Tongue (tissue), 2 donors: Measurements from ENCODE around the gene CISH. TPM values are rescaled to one million over a fixed set of nuclear protein-coding genes. Genes with fewer than 3 reads are reported as not detected.

Source experiments
- DNase-seq: peaks from one replicate; pipeline ENCODE4 v3.0.0-alpha.2; 2015
- total RNA-seq: library from RNA; depleted of rRNA; stranded (reverse); fragments of >200 nt; gene quantifications from one replicate; pipeline ENCODE4 v1.2.3, GENCODE V29; 2014

CISH gene
- total RNA-seq, 1 donor from 2014 or later = 6.5 TPM

DNA sequence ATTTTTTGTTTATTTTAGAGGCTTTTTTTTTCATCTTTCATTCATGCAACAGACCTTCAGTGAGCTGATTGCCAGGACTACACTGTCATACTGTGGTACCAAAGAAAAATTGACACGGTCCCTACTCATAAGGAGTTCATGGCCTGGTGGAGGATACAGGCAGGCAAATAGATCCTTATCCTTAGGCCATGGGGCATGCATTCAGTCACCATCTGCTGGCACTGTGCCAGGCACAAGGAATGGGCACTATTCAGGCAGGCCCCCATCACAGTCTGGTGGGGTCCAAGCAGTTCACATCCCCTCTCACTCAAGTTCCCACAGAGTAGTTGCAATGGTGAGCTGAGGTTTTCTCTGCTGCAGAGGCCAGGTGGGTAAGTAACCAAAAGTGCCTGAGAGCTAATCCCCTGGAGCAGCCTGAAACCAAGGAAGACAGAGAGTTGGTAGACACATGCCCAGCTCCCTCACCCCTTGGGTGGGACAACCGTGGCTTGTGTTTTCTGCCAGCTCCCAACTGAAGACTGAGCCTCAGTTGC lies 17.3 kb downstream of the CISH start:
- DNase-seq = no peak

- no peak for DNase-seq
These were observed 19.0 kb downstream of the CISH start for GRCh38 chr3:50592568-50592967.

DNA sequence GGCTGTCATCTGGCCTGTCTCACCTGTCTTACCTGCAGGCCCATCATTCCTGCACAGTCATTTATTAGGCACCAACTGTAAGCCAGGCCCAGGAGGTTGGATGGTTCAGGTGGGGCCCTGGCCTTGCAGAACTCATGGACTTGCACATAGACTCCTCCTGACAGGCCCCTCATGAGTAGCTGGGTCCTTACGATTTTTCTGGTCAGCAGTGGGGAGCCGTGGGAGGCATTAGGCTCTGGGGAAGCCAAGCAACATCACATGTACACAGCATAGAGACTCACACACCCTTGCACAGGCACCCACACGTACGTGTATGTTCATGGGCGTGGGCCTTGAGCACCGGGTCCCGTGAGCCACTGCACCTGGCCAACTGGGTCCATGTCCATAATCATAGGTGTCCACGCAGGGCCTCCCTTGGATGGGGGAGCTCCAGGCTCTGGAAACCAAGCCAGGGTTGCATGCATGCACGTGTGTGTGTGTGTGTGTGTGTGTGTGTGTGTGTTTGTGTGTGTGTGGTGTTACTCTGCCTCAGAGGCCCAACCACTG lies 20.3 kb downstream of the CISH start:
- DNase-seq = no peak

DNA sequence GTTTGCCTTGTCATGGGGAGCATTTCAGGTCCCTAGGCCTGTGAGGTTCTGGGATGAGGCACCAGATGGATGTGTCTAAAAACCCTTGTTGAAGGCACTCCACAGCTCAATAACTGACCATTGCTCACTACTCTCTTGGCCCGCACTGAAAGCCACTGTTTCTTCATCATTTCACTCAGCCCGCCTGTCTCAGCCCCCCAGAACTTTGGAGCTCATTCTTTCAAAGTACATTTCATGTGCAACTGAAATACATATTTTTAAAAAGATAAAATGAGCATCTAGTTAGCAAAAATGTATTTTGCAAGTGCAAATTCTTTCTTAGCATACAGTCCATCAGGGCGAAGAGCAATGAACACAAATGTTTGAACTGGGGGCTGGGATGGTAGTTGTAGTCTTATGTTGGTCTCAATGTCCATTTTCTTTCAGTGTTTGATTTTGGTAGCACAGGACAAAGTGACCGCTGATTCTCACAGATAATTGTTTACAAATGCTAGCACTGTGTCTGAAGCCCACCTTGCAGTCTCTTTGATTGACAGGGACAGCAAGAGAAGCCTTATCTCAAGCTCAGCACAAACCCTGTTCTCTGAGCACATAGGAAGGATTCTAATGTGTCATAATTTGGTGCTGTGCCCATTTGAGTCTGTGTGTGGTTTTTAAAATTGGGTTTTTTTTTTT lies 22.7 kb downstream of the CISH start:
- no peak for DNase-seq

- DNase-seq = no peak
These were observed 23.5 kb downstream of the CISH start for GRCh38 chr3:50587806-50588758.

DNA sequence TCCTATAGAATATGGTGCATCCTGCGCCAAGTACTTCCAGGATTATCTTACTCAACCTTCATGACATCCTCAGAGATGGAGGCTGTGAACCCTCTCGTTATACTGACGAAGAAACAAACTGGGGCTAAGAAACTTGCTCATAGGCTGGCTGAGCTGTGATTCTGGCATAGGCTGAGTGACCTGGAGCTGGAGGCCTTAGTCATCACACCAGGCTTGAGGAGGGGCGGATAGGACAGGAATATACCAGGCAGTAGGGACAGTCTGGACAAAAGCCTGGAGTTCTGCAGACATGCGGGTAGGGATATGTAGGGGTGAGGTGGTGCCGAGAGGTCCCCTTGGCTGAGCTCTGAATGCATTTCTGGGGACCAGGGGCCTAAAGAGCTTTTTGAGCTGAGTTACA lies 24.2 kb downstream of the CISH start:
- DNase-seq = no peak

DNA sequence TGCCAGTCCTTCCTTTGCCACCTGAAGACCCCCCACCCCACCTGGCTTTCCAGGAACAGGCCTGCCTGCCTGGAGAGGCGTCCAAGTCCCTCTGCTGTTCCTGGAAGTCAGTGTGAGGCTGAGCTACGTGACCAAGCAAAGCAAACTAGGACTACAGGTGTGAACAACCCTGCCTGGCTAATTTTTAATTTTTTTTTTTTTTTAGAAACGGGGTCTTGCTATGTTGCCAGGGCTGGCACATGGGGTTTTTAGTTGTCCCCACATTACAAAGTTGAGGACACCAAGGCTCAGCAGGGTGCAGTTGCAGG lies 24.9 kb downstream of the CISH start:
- no peak for DNase-seq

DNA sequence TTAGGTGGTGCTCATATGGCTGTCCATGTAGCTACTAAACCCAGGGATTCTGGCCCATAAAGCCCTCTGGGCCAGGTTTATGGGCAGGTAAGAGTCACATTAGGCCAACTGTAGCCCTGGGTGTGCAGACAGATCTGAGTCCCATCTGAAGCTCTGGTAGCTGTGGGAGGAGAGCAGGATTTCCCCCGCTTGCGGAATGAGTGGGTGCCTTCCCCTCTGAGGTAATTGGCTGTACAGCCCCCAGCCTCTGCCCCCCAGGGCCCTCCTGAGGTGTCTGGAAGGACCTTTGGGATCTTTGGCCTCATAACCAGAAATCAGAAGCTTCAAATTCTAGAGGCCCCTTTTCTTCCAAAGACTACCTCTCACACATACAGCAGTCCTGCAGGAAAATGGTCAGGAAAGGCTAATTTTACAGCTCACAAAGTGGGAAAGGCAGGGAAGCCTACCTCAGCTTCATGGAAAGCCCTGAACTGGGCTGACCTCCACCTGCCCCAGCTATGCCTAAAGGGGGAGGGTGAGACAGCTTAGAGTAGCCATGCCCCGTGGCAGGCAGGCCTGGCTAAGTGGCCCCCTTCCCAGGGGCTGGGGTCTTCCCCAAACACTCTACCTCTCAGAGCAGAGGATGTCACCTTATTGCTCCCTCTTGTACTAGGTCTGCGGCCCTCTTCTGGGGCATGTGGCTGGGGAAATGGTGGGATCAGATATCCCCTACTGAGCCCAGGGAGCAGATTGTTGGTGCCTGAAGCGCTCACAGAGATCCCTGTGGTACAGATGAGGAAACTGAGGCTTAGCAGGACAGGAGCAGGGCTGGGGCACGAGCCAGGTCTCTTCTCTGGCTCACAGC lies 25.4 kb downstream of the CISH start:
- DNase-seq = no peak

DNA sequence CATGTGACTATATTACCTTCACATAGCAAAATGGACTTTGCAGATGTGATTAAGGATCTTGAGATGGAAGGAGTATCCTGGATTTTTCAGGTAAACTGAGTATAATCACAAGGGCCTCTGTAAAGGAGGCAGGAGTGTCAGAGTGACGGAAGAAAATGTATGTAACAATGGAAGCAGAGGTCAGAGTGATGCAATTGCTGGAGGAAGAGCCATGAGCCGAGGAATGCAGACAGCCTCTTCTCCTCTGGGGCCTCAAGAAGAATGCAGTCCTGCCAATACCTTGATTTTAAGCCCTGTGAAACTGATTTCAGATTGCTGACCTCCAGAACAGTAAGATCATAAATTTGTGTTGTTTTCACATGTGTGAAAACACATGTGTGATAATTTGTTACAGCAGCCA lies 27.2 kb downstream of the CISH start:
- DNase-seq = no peak

DNA sequence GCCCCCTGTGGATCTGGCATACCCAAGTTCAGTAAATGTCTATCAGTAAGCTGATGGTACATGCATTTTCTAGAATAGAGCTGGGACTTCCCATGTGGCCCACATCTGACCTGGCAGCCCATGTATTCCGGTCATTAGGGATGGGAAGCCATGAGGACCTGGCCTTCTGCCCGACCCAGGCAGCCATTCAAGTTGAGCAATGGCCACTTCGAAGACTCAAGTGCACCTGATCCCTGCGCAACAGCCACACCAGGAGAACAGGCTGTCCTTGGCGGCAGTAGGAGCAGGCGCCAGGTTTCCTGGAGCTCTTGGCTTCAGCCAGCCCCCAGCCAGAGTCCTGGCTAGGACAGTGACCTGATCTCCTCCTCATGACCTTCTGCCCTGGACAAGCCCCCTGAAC lies 27.7 kb downstream of the CISH start:
- DNase-seq = no peak

DNA sequence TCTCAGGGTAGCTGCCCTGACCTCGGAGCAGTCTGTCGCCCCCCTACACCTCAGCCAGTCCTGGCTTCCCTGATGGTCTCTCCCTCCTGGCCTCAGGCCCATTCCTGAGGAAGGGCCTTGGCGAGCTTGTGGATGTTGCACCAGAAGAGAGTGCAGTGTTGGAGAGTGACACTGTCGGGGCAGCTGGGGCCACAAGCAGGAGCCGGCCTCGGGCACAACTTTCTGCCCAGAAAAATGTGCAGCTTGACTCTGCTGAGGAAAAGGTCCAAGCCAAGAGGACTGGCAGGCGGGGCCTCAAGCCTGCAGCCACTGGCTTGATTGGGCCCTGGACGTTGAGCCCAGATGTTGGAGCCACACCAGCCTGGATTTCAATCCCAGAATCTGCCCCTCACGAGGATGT lies 29.5 kb downstream of the CISH start:
- no peak for DNase-seq

GRCh38 chr3:50581459-50581842 lies 30.1 kb downstream of the CISH start:
- DNase-seq = no peak

DNA sequence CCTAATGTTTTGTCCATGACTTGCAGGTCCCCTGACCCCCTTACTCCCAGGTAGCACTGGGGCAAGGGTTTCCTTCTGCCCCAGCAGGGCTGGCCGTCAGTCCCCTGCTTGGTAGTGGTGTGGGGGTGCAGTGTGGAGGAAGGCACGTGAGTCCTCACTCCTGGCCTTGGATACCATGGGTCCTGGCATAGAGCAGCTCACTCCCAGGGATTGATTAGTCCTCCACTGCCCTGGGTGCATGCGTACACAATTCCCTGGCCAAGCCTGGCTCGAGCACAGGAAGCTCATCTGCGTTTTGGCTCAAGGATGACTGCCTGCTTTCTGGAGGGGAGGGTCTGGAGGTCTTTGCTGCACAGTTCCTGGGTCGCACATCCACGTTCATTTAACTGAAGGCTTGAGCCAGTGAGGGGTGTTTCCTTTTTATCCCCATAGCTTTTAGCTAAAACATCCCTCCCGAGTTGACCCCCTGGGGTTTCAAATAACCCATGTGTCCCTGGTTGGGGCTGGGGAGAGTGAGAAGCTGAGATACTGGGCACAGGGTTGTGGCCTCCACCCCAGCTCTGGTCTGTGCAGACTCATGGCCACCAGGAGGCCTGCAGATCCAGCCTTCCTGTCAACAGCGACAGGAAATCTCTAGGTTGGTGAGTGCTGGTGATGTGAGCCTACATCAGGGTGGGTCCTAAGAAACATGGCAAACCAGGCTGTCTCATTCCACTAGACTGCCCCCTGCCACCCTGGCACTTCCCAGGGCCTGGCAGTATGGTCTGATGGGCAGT lies 30.7 kb downstream of the CISH start:
- DNase-seq = no peak

DNA sequence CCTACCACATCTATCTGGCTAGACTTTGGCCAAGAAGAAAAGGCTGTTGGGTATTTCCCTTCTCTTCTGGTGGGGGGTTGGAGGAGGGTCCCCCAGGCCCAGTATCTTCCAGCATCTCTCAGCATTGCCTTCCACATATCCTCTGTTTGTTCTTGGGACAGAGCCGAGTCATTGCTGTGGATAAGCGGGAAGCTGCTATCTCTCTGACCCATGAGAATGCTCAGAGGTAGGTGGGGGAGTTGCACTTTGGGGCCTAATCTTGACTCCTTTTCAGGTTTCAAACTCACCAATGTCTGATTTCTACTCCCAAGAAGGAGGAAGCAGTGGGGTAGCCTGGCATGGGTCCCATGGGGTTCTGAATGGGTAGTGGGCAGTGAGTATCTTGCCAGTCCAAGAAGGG lies 34.2 kb downstream of the CISH start:
- no peak for DNase-seq

DNA sequence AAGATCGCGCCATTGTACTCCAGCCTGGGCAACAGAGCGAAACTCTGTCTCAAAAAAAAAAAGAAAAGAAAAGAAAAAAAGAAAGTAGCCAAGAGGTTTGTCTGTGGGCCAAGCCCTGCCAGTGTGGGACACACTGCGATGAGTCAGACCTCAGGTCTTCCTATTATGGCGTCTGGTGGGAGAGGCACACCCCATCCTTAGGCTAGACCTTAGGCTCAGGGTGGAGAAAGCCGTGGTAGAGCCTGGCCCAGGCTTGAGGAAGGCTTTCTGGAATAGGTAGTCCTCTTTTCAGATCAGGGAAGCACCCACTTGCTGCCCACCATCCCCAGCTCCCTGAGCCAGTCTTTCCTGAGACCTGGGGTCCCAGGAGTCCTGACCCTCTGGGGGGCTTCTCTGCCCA lies 36.2 kb downstream of the CISH start:
- DNase-seq = no peak

- DNase-seq = no peak
These were observed 37.1 kb downstream of the CISH start for GRCh38 chr3:50574444-50574831.

DNA sequence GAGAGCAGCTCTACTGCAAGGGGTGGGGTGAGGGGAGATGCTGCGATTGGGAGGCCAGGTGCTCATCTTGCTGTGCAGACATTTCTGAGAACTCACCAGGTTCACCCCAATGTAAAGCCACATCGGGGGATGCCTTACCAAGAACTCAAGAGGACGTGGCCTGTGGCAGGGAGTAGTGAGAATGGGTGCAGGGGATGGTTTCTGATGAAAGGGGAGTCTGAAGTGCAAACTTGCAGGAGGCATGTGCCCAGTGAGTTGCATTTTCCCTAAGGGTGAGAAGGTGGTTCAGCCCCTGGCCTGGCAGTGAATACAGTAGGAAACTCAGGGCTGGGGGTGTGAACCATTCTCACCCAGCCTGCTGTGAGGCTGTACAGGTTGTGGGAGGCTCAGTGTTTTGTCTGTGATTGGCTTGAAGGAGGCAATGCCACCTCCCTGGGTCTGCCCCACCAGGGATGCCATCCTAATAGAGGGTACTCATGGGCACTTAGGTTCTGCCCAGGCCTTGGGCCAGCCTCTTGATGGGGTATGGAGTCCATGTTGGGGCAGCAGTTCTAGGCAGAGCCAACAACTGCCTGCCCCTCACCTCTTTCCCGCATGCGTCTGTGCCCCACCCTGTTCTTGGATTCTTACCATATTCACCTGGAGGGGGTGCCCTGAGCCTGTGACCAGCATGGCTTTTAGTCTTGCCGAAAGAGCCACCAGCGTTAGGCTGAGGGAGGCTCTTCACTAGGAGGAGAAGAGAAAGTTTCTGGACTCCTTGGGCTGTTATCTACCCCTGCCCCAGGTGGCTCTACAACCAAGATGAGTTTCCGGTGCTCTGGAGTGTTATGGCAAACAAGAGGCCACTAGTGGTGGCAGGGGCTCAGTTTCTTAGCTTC lies 37.8 kb downstream of the CISH start:
- no peak for DNase-seq

GRCh38 chr3:50572801-50573371 lies 38.7 kb downstream of the CISH start:
- DNase-seq = no peak

DNA sequence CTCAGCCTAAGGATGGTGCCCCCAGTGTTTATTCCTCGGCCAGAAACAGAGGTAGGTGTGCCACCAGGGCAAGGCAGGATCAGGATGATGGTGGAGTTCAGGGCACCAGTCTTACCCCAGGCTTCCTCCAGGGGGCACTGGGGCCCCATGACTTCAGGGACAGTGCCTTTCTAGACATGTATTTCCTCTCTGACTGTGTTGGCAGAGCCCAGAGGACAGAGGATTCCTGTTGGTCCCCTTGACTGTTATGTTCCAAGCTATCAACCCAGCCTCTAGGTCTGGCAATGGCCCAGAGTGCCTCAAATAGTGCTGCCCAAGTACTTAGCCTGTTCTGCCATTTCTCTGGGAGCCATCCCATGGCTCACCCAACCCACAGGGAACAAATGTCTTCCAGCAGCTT lies 39.4 kb downstream of the CISH start:
- DNase-seq = peak; percentile 85

GRCh38 chr3:50571486-50571885 lies 40.1 kb downstream of the CISH start:
- no peak for DNase-seq
